Measurements from ENCODE around the gene DCP1B.

DNA sequence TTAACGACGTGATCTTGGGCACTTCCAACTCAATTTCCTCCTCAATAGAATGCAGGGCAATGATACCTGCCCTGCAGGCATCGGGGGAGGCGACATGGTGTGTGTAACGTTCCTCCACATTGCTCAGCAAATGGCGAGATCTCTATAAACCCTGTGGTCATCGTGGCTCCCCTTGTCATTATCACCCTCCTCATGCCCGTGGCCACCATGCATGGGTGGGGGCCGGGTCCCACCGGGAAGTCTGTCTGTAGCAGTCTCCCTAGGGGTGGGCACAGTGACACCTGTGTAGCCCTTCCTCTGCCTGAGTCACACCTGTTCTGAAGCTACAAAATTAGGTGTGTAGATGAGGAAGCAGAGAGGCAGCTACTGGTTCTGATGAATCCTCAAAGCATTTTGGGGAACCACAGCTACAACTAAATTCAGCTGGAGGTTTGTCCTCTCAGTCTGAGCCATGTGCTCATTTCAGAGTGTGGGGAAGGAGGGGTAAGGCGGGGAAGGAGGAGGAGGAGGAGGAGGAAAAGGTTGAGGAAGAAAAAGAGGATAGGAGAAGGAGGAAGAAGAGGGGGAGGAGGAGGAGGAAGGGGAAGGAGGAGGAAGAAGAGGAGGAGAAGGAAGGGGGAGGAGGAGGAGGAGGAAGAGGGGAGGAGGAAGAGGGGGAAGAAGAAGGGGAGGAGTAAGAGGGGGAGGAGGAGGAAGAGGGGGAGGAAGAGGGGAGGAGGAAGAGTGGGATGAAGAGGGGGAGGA lies 74.8 kb downstream of the DCP1B start:
- TF ChIP-seq, protein P1, sequence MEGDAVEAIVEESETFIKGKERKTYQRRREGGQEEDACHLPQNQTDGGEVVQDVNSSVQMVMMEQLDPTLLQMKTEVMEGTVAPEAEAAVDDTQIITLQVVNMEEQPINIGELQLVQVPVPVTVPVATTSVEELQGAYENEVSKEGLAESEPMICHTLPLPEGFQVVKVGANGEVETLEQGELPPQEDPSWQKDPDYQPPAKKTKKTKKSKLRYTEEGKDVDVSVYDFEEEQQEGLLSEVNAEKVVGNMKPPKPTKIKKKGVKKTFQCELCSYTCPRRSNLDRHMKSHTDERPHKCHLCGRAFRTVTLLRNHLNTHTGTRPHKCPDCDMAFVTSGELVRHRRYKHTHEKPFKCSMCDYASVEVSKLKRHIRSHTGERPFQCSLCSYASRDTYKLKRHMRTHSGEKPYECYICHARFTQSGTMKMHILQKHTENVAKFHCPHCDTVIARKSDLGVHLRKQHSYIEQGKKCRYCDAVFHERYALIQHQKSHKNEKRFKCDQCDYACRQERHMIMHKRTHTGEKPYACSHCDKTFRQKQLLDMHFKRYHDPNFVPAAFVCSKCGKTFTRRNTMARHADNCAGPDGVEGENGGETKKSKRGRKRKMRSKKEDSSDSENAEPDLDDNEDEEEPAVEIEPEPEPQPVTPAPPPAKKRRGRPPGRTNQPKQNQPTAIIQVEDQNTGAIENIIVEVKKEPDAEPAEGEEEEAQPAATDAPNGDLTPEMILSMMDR (IDR thresholded peaks at IDR 0.05), result no peak
- TF ChIP-seq POLR2A (IDR thresholded peaks at IDR 0.05), result no peak
